ENCODE measurements around the gene LRRC7.

LRRC7 gene

GRCh38 chr1:69638673-69639072 is 71.0 kb downstream of the LRRC7 start:
- H4K20me1 ChIP-seq (ENCODE audit: insufficient read depth, low read length, poor library complexity, severe bottlenecking): no peaks in the 10 kb centered on the region
- H3K9me3 ChIP-seq (ENCODE audit: insufficient read depth, low read depth, low read length): no peaks in the 10 kb centered on the region
- no peaks in the 10 kb centered on the region for H3K79me2 ChIP-seq (ENCODE audit: insufficient read depth, low read length)
- H3K9me2 ChIP-seq (replicated peaks; ENCODE audit: low read depth, low read length): peaks cover 5% of the 10 kb centered on the region; the same call in 1 of the 2 replicates
- no peak overlapping the region for H3K9ac ChIP-seq (ENCODE audit: low read depth, low read length, poor library complexity, severe bottlenecking)
- H3K4me3 ChIP-seq (ENCODE audit: low read length, poor library complexity, severe bottlenecking): no peak overlapping the region
- H3K27me3 ChIP-seq (ENCODE audit: insufficient read depth, low read length, poor library complexity, severe bottlenecking): no peaks in the 10 kb centered on the region
- no peaks in the 10 kb centered on the region for H3F3A ChIP-seq (ENCODE audit: low read depth)
- no peak for TF ChIP-seq EZH2phosphoT487 (IDR thresholded peaks at IDR 0.05; ENCODE audit: borderline replicate concordance)
- TF ChIP-seq, protein P1, sequence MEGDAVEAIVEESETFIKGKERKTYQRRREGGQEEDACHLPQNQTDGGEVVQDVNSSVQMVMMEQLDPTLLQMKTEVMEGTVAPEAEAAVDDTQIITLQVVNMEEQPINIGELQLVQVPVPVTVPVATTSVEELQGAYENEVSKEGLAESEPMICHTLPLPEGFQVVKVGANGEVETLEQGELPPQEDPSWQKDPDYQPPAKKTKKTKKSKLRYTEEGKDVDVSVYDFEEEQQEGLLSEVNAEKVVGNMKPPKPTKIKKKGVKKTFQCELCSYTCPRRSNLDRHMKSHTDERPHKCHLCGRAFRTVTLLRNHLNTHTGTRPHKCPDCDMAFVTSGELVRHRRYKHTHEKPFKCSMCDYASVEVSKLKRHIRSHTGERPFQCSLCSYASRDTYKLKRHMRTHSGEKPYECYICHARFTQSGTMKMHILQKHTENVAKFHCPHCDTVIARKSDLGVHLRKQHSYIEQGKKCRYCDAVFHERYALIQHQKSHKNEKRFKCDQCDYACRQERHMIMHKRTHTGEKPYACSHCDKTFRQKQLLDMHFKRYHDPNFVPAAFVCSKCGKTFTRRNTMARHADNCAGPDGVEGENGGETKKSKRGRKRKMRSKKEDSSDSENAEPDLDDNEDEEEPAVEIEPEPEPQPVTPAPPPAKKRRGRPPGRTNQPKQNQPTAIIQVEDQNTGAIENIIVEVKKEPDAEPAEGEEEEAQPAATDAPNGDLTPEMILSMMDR (conservative IDR thresholded peaks at IDR 0.05; ENCODE audit: low read length): no peak
- H3K36me3 ChIP-seq (ENCODE audit: insufficient read depth, low read length): no peaks in the 10 kb centered on the region
- H3K4me2 ChIP-seq (ENCODE audit: low read depth, low read length, poor library complexity, severe bottlenecking): no peak overlapping the region
- H2AFZ ChIP-seq (ENCODE audit: low read length): no peak overlapping the region
- H3K4me1 ChIP-seq (ENCODE audit: insufficient read depth, low read length, poor library complexity, severe bottlenecking): no peaks in the 10 kb centered on the region

- TF ChIP-seq EZH2phosphoT487 (IDR thresholded peaks at IDR 0.05; ENCODE audit: borderline replicate concordance): no peak
- TF ChIP-seq, protein P1 (conservative IDR thresholded peaks at IDR 0.05; ENCODE audit: low read length): no peak
- H3K27me3 ChIP-seq (ENCODE audit: insufficient read depth, low read length, poor library complexity, severe bottlenecking): no peaks in the 10 kb centered on the region
Observed at GRCh38 chr1:69639159-69639558, 71.4 kb downstream of the LRRC7 start.

DNA sequence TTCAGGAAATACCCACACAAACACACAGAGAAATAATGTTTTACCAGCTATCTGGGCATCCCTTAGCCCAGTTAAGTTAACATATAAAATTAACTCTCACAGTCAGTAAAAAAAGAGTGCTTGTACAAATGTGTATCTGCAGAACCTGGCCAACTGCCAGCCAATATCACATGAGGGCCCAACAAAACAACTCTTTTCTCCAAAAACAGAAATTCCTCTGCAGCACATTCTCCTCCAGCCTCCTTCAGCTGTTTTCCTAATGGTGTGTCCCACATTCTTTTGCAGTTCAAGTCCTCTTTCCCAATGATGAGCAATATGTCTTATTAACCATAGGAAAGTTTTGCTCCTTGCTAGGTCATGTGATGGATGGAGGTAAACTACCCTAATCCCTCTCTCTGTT is 75.5 kb downstream of the LRRC7 start:
- TF ChIP-seq, protein P1 (conservative IDR thresholded peaks at IDR 0.05; ENCODE audit: low read length): no peak
- TF ChIP-seq EZH2phosphoT487 (IDR thresholded peaks at IDR 0.05; ENCODE audit: borderline replicate concordance): no peak
- H3K27me3 ChIP-seq (ENCODE audit: insufficient read depth, low read length, poor library complexity, severe bottlenecking): no peaks in the 10 kb centered on the region
- H3K4me3 ChIP-seq (ENCODE audit: low read length, poor library complexity, severe bottlenecking): no peak overlapping the region
- no peaks in the 10 kb centered on the region for H3F3A ChIP-seq (ENCODE audit: low read depth)
- H3K79me2 ChIP-seq (ENCODE audit: insufficient read depth, low read length): no peaks in the 10 kb centered on the region
- no peaks in the 10 kb centered on the region for H3K9me3 ChIP-seq (ENCODE audit: insufficient read depth, low read depth, low read length)
- H3K4me1 ChIP-seq (ENCODE audit: insufficient read depth, low read length, poor library complexity, severe bottlenecking): no peaks in the 10 kb centered on the region
- no peak overlapping the region for H2AFZ ChIP-seq (ENCODE audit: low read length)
- H3K36me3 ChIP-seq (ENCODE audit: insufficient read depth, low read length): no peaks in the 10 kb centered on the region
- H3K9ac ChIP-seq (ENCODE audit: low read depth, low read length, poor library complexity, severe bottlenecking): no peak overlapping the region
- no peaks in the 10 kb centered on the region for H3K9me2 ChIP-seq (replicated peaks; ENCODE audit: low read depth, low read length)
- H3K4me2 ChIP-seq (ENCODE audit: low read depth, low read length, poor library complexity, severe bottlenecking): no peak overlapping the region
- no peaks in the 10 kb centered on the region for H4K20me1 ChIP-seq (ENCODE audit: insufficient read depth, low read length, poor library complexity, severe bottlenecking)

More at GRCh38 chr1:69639159-69639558, 71.4 kb downstream of the LRRC7 start:
- H3K9me3 ChIP-seq (ENCODE audit: insufficient read depth, low read depth, low read length): no peaks in the 10 kb centered on the region
- no peaks in the 10 kb centered on the region for H3K79me2 ChIP-seq (ENCODE audit: insufficient read depth, low read length)
- no peak overlapping the region for H3K4me2 ChIP-seq (ENCODE audit: low read depth, low read length, poor library complexity, severe bottlenecking)
- no peak overlapping the region for H3K9ac ChIP-seq (ENCODE audit: low read depth, low read length, poor library complexity, severe bottlenecking)
- H3K4me1 ChIP-seq (ENCODE audit: insufficient read depth, low read length, poor library complexity, severe bottlenecking): no peaks in the 10 kb centered on the region
- H4K20me1 ChIP-seq (ENCODE audit: insufficient read depth, low read length, poor library complexity, severe bottlenecking): no peaks in the 10 kb centered on the region
- no peak overlapping the region for H2AFZ ChIP-seq (ENCODE audit: low read length)
- H3F3A ChIP-seq (ENCODE audit: low read depth): no peaks in the 10 kb centered on the region
- no peaks in the 10 kb centered on the region for H3K36me3 ChIP-seq (ENCODE audit: insufficient read depth, low read length)
- H3K4me3 ChIP-seq (ENCODE audit: low read length, poor library complexity, severe bottlenecking): no peak overlapping the region
- peaks cover 5% of the 10 kb centered on the region; the same call in 1 of the 2 replicates for H3K9me2 ChIP-seq (replicated peaks; ENCODE audit: low read depth, low read length)
